Vagina (tissue), 2 donors: ENCODE measurements around the gene NCF4.

ENCODE experiments used
- POLR2A ChIP-seq, 2 donors: fragments of 450-650 bp; IDR thresholded peaks; one replicate each; pipeline ENCODE4 v1.6.1; 2017; ENCODE audit warnings: antibody characterized with exemption in 2 of 2, mild to moderate bottlenecking in 2 of 2, moderate library complexity in 2 of 2
- POLR2AphosphoS5 ChIP-seq, 2 donors: sonication (generic); formaldehyde crosslinking; IDR thresholded peaks; one replicate each; pipeline ENCODE4 v1.9.0; 2017; ENCODE audit warnings: antibody characterized with exemption in 2 of 2, mild to moderate bottlenecking in 2 of 2, low read depth in 1 of 2; ENCODE audit not compliant: insufficient read depth in 1 of 2
- TF ChIP-seq, protein P1 (sequence below), 3 experiments: fragments of 450-650 bp in 2 of 3; fragments of 200-600 bp in 1 of 3; sonication (generic) in 1 of 3; IDR thresholded peaks; one replicate each; pipeline ENCODE4 v1.5.1; 2017 to 2019; ENCODE audit warnings: antibody characterized with exemption in 3 of 3, mild to moderate bottlenecking in 2 of 3, moderate library complexity in 2 of 3

DNA sequence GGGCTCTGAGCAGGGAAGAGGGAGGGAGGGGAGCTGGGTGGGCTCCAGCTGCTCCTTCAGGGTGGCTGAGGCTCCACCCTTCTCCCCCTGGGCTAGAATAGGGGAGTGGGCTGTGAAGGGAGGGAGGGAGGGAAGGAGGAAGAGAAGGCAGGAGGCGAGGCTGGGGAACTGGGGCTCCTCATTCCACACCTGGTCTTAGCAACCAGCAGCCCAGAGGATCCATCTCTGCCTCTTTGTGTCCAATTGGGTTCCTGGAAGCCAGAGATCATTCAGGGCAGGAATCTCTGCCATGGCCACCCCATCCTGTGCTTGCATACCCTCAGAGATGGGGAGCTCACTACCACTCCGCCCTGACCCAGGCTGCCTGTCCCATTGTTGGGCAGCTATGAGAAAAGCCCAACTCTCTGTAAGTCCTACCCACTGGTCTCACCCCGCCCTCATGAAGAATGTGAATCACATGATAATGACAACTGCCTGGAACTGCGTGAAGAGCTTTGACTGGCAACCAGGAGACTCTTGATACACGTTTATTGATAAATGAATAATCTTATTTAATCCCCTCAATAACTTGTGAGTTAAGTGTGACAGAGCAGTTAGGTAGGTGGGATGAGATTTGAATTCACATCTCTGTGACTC, 7.9 kb downstream of the NCF4 start:
- TF ChIP-seq, protein P1, sequence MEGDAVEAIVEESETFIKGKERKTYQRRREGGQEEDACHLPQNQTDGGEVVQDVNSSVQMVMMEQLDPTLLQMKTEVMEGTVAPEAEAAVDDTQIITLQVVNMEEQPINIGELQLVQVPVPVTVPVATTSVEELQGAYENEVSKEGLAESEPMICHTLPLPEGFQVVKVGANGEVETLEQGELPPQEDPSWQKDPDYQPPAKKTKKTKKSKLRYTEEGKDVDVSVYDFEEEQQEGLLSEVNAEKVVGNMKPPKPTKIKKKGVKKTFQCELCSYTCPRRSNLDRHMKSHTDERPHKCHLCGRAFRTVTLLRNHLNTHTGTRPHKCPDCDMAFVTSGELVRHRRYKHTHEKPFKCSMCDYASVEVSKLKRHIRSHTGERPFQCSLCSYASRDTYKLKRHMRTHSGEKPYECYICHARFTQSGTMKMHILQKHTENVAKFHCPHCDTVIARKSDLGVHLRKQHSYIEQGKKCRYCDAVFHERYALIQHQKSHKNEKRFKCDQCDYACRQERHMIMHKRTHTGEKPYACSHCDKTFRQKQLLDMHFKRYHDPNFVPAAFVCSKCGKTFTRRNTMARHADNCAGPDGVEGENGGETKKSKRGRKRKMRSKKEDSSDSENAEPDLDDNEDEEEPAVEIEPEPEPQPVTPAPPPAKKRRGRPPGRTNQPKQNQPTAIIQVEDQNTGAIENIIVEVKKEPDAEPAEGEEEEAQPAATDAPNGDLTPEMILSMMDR (IDR thresholded peaks at IDR 0.05), result no peak
- TF ChIP-seq POLR2AphosphoS5 (IDR thresholded peaks at IDR 0.05; ENCODE audit: insufficient read depth in 1 of 2, low read depth in 1 of 2) (no peak), POLR2A (IDR thresholded peaks at IDR 0.05) (no peak)
